GM21786 (cell line): ENCODE results near the gene WFIKKN1.
A peak's percentile ranks its signal among the peaks of the same experiment; 100 is the strongest.

Experiments used
- ATAC-seq: cut with Tn5 transposase; IDR thresholded peaks from one replicate; pipeline ENCODE4 v1.9.1; 2021; ENCODE audit not compliant: unreplicated experiment

WFIKKN1 gene

DNA sequence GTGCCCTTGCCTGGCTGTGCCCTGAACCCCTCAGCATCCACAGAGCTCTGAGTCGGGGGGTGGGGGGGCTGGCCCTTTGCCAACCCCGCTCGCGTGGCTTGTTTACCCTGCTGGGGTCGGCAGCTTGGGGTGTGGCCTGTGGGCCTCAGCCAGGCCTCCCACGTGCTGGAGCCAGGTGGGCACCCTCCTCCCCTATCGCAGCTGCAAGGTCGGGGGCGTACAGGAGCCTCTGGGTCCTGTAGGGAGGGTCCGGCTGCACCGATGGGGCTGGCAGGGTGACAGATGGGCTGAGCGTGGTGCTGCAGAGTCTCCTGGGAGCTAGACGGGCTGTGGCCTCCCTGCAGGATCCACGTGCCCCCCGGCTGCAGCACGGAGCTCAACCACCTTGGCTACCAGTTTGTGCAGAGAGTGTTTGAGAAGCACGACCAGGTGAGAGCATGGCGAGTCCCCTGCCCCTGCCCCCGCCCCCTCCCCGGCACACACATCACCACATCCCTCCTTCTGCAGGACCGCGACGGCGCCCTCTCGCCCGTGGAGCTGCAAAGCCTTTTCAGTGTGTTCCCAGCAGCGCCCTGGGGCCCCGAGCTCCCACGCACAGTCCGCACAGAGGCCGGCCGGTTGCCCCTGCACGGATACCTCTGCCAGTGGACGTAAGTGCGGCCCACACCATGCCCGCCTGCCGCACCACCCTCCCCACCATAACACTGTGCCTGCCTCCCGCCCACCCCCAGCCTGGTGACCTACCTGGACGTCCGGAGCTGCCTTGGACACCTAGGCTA is 40.8 kb downstream of the WFIKKN1 start:
- no peak for ATAC-seq

DNA sequence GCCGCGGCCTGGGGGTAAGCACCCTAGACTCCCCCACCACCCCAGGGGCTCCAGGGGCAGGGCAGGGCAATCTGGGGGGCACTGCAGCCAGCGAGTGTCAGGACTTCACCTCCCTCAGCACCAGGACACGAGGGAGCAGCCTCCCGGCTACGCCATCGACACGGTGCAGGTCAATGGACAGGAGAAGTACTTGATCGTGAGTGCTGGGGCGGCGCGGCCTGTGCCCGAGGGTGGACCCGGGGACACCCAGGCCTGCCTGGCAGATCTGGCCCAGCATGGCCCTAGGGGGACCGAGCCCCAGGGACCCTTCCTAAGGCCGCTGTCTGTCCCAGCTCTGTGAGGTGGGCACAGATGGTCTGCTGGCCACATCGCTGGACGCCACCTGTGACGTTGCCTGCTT is 41.6 kb downstream of the WFIKKN1 start:
- ATAC-seq: no peak

DNA sequence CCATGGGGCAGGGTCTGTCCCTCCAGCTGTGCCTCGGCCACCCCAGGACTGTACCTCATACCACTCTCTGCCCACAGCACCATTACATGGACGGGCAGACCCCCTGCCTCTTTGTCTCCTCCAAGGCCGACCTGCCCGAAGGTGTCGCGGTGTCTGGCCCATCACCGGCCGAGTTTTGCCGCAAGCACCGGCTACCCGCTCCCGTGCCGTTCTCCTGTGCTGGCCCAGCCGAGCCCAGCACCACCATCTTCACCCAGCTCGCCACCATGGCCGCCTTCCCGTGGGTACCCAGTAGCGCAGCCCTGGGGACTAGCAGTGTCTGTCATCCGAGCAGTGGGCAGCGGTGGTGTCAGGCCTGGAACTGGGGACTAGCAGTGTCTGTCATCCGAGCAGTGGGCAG is 42.1 kb downstream of the WFIKKN1 start:
- no peak for ATAC-seq

DNA sequence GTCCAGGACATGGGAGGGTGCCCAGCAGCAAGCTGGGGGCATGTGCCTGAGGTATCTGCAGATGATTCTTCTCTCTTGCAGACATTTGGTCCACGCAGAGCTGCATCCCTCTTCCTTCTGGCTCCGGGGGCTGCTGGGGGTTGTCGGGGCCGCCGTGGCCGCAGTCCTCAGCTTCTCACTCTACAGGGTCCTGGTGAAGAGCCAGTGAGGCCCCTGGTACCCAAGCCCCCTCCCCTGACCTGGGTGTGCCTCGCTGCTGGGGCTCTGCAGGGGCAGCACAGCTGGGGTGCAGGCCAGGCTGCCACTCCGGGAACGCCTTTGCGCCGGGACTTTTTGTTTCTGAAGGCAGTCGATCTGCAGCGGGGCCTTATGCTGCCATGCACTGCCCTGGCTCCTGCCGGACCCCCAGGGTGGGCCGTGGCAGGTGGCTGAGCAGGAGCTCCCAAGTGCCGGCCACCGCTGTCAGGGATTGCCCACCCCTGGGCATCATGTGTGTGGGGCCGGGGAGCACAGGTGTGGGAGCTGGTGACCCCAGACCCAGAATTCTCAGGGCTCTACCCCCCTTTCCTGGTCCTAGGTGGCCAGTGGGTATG is 42.7 kb downstream of the WFIKKN1 start:
- ATAC-seq: no peak

DNA sequence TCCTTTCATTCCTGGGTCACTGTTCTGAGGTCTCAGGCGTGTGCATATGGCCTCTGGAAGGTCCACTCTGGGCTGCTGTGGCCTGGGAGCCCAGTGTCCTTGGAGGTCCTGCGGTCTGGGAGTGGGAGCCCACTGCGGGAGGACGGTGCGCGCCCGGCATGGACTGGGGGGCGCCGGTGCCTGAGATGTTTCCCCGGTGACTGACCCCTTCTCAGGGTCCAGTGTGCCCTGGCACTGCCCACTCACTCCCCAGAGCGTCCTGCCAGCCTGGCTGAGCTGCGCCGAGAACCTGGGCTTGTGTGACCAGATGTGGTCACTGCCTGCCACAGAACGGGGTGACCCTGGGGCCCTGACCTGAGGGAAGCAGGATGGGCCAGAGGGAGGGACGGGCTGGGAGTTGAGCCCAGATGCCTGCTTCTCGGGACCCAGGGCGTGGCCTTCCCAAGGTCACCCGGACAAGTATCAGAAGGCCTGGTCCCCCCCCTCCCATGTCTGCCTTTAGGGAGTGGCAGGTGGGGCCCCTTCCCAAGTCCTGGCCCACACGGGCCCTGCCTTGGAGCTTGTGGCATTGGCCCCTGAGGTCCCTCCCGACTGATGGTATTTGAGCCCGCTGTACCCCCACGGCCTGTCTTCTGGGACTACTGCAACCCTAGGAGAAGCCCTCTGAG is 43.6 kb downstream of the WFIKKN1 start:
- ATAC-seq: no peak

- no peak for ATAC-seq
Measured at GRCh38 chr16:674968-675883, 44.4 kb downstream of the WFIKKN1 start, which contains the start of gene RHBDL1. RHBDL1 (plus strand) TSS chr16:675671; CDS start chr16:675791, 120 bp downstream.

DNA sequence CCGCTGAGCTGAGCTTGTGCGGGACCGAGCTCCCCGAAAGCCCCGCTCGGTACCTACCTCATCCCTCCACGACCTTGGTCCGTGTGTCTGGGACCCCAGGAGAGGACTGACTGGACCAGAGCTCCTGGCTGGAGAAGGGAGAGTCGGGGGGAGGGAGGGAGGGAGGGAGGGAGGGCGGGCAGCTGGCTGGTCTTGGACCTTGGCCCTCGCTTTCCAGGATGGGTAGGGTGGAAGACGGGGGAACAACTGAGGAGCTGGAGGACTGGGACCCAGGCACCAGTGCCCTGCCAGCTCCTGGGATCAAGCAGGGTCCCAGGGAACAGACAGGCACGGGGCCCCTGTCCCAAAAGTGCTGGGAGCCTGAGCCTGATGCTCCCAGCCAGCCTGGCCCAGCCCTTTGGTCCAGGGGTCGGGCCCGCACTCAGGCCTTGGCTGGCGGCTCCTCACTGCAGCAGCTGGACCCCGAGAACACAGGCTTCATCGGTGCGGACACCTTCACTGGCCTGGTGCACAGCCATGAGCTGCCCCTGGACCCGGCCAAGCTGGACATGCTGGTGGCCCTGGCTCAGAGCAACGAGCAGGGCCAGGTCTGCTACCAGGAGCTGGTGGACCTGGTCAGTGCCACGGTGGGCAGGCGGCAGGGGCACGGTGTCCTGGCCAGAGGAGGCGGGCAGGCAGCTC is 45.2 kb downstream of the WFIKKN1 start:
- ATAC-seq: no peak

DNA sequence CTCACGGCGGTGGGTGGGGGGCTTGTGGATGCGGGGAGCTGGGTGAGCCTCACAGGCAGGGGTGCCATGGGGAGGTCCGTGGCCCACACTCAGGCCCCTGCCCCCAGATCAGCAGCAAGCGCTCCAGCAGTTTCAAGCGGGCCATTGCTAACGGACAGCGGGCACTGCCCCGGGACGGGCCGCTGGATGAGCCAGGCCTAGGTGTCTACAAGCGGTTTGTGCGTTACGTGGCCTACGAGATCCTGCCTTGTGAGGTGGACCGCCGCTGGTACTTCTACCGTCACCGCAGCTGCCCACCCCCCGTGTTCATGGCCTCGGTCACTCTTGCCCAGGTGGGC is 45.7 kb downstream of the WFIKKN1 start:
- ATAC-seq: no peak

DNA sequence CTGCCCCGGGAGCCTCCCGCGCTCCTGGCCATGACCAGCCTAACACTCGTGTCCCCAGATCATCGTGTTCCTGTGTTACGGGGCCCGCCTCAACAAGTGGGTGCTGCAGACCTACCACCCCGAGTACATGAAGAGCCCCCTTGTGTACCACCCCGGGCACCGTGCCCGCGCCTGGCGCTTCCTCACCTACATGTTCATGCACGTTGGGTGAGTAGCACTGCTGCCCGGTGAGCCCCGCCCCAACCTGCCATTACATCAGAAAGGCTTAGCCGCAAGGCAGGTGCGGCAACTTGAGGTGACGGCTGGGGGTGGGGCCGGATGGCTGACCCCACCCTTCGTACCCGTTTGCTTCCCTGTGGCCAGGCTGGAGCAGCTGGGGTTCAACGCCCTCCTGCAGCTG is 46.1 kb downstream of the WFIKKN1 start:
- no peak for ATAC-seq

DNA sequence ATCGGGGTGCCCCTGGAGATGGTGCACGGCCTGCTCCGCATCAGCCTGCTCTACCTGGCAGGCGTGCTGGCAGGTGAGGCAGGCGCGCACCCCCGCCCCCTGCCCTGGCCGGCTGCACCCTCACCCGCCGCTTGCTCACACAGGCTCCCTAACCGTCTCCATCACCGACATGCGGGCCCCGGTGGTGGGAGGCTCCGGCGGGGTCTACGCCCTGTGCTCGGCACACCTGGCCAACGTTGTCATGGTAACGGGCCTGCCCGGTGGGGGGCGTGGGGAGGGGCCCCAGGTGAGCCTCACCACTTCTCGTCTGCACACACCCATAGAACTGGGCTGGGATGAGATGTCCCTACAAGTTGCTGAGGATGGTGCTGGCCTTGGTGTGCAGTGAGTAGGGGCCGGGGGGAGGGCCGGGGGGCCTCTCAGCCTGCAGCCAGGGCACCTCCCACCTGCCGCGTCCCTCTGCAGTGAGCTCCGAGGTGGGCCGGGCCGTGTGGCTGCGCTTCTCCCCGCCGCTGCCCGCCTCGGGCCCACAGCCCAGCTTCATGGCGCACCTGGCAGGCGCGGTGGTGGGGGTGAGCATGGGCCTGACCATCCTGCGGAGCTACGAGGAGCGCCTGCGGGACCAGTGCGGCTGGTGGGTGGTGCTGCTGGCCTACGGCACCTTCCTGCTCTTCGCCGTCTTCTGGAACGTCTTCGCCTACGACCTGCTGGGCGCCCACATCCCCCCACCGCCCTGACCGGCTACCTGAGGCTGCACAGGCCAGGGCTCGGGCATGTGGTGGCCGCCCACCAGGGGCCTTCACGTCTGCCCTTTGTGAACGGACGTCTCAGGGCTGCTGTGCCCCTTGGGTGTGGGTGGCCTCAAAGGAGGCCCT is 46.8 kb downstream of the WFIKKN1 start:
- no peak for ATAC-seq

DNA sequence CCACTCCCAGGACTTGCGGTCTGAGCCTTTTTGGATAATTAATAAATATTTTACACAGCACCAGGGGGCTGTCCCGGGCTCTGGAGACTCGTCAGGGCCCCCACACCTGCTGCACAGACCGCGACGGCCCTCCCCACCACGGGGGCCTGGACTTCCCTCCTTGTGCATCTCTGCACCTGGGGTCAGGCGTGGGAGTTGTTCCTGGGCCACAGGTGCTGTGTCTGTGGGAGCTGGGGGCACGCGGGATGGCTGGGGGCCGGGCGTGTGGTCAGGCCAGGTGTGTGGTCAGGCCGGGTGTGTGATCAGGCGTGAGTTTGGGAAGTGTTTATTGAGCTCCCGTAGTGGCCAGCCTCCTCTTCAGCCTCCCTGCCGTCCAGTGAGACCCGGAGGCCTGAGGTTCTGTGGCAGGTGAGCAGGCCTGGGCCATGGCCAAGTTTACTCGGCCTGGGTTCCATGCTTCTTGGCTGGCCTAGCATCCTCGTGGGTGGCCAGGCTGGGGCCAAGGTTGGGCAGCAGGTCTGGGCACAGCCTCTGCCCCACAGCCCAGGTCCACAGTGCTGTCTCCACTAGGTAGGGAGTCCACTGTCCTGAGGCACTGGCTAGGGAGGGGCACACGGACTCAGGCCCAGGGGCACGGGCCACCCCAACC is 47.5 kb downstream of the WFIKKN1 start:
- no peak for ATAC-seq

DNA sequence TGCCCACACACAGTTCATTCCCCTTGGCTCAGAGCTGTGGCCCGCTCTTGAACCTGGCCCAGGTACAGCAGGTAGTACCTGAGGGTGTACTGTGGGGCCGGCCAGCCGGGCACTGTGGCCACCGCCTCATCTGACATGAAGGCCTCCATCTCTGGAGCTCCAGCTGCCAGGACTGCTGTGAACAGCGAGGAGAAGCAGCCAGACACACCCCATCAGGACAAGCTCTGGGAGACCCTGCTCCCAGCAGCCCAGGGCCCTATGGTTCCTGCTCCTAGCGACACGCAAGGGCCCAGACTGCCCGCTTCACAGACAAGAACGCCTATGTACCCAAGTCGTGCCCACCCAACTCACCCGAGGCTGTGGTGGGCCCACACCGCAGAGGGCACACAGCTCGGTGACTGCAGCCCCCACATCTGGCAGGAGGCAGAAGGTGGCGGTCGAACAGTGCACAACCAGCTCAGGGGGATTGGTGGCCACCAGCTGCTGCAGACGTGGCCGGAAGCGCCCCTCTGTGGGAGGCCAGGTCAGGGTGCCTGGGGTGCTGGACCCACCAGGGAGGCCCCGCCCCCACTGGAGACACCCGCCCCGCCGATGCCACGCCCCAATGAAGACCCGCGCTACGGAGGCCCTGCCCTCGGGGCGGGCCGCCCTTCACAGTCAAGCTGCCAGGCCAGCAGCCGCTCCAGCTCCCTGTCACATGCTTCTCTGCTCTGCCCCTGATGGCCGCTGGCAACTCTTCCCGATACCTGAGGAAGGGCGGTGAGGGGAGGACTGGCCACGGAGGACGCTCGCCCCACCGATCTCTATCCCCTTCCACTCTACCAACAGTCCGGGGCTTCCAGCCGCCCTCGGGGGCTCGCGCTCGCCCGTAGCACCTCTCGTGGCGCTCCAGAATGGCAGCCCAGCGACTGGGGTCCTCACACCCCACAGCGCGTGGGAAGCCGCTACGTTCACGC is 48.4 kb downstream of the WFIKKN1 start:
- no peak for ATAC-seq

- ATAC-seq: peak; percentile 37
Measured at GRCh38 chr16:679814-680624, 49.2 kb downstream of the WFIKKN1 start, which contains the start of gene STUB1. STUB1 (plus strand) TSS chr16:680410; CDS start chr16:680526, 116 bp downstream.

DNA sequence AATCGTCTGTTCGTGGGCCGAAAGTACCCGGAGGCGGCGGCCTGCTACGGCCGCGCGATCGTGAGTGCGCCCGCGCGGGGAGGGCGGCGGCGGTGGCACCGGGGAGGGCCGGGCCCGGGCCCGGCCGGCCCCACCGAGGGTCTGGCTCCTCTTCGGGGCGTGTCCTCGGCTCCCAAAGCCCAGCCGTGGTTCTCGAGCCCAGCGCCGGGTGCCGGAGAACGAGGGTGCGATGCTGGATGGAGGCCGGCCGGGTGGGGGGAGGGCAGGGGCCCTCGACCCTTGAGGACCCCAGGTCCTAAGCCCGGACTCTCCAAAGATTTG is 49.8 kb downstream of the WFIKKN1 start:
- ATAC-seq: peak; percentile 4

GRCh38 chr16:680967-681745 is 50.4 kb downstream of the WFIKKN1 start:
- ATAC-seq: no peak

DNA sequence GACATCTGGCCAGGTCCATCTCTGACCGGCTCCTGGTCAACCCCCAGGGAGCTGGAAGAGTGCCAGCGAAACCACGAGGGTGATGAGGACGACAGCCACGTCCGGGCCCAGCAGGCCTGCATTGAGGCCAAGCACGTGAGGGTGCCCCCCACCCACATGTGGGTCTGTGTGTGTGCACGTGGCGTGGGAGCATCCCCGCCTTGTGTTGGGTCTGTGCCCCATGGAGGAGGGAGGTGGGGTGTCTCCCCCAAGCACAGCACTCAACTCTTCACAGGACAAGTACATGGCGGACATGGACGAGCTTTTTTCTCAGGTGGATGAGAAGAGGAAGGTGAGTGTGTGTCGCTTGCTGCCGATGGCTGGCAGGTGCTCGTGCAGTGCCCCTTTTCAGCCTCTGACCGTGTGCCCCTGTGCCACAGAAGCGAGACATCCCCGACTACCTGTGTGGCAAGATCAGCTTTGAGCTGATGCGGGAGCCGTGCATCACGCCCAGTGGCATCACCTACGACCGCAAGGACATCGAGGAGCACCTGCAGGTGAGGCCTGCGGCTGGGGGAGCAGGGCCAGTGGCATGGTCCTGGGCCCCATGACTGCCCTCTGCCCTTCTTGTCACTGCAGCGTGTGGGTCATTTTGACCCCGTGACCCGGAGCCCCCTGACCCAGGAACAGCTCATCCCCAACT is 51.1 kb downstream of the WFIKKN1 start:
- no peak for ATAC-seq
